IPS-20b (cell line): ENCODE data around the gene TRMT112.
A peak's percentile ranks its signal among the peaks of the same experiment; 100 is the strongest.
"Not testable (repeated sequence)": the region's sequence is repeated elsewhere in the genome, so short reads cannot be mapped to it uniquely, and the experiment has no call there.

Experiments
- H3K27ac ChIP-seq: one replicate; pipeline ENCODE4 v1.5.1; 2013; ENCODE audit warnings: low read length
- H3K27me3 ChIP-seq: 2 replicates; pipeline ENCODE4 v1.6.1; 2013; ENCODE audit warnings: mild to moderate bottlenecking, low read length, inconsistent platforms; ENCODE audit not compliant: insufficient read depth
- H3K36me3 ChIP-seq: 2 replicates; pipeline ENCODE4 v1.6.1; 2013; ENCODE audit warnings: low read depth, mild to moderate bottlenecking, inconsistent platforms, low read length, moderate library complexity; ENCODE audit not compliant: insufficient read depth
- H3K4me1 ChIP-seq: 2 replicates; pipeline ENCODE4 v1.6.1; 2013; ENCODE audit warnings: mild to moderate bottlenecking, control low read depth, inconsistent platforms, low read length, moderate library complexity; ENCODE audit not compliant: insufficient read depth
- H3K4me3 ChIP-seq: 2 replicates; pipeline ENCODE4 v1.5.1; 2013; ENCODE audit warnings: mild to moderate bottlenecking, low read length, inconsistent platforms
- H3K9ac ChIP-seq: 2 replicates; pipeline ENCODE4 v1.6.1; 2013; ENCODE audit warnings: low read depth, mild to moderate bottlenecking, inconsistent platforms, low read length, moderate library complexity
- H3K9me3 ChIP-seq: 2 replicates; pipeline ENCODE4 v1.6.1; 2013; ENCODE audit warnings: mild to moderate bottlenecking, low read depth, low read length, inconsistent platforms; ENCODE audit not compliant: insufficient read depth

Gene TRMT112

DNA sequence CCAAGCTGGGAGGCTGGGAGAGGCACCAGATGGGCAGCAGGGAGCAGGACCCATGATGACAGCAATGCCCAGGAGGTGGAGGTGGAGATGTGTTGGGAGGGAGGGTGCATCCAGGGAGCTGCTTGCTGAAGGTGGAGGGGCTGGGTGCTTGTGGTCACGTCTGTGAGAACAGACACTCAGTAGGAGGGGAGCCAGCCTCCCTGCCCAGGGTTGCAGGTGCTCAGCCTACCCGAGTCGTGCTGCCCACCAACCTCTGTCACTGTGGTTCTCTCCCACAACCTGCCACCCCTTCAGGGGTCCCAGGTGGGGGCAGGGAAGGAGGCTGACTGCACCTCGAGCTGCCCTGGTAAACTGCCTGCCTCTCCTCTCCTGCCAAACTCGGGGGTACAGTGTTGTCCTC lies 6.0 kb upstream of the TRMT112 start:
- Histone ChIP-seq H3K4me1 (0 out of 2 replicates have a peak, but pooled peaks cover 5% of the 10 kb centered on the region), H3K9me3 (no peaks in the 10 kb centered on the region), H3K27me3 (no peaks in the 10 kb centered on the region), H3K4me3 (no peak overlapping the region), H3K36me3 (peaks cover 27% of the 10 kb centered on the region), H3K27ac (no peak overlapping the region), H3K9ac (no peak overlapping the region)

DNA sequence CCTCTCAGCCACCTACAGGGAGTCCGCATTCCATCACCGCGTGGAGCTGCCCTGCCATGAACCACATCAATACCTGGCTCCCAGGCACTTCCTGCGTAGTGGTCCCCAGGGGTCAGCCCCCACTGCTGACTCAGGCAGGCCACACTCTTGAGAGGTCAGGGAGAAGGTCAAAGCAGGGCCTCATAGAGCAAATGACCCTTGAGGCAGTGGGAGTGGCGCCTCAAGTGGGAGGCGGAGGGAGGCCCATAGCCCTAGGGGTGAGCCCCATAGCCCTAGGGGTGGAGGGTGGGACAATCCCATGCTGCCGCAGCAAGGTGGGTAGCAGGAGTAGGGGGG lies 5.5 kb upstream of the TRMT112 start:
- H3K4me1 ChIP-seq: 0 out of 2 replicates have a peak, but pooled peaks cover 5% of the 10 kb centered on the region
- H3K9me3 ChIP-seq: no peaks in the 10 kb centered on the region
- H3K36me3 ChIP-seq: peaks cover 27% of the 10 kb centered on the region
- no peak overlapping the region for H3K27ac ChIP-seq
- H3K4me3 ChIP-seq: no peak overlapping the region
- no peak overlapping the region for H3K9ac ChIP-seq
- H3K27me3 ChIP-seq: no peaks in the 10 kb centered on the region

GRCh38 chr11:64321533-64321932 lies 4.2 kb upstream of the TRMT112 start:
- no peak overlapping the region for H3K27ac ChIP-seq
- H3K4me1 ChIP-seq: peaks cover 5% of the 10 kb centered on the region; the same call in 1 of the 2 replicates
- H3K4me3 ChIP-seq: no peak overlapping the region
- no peak overlapping the region for H3K9ac ChIP-seq
- no peaks in the 10 kb centered on the region for H3K27me3 ChIP-seq
- peaks cover 30% of the 10 kb centered on the region for H3K36me3 ChIP-seq
- H3K9me3 ChIP-seq: no peaks in the 10 kb centered on the region

GRCh38 chr11:64321026-64321425 lies 3.7 kb upstream of the TRMT112 start:
- no peak overlapping the region for H3K9ac ChIP-seq
- H3K27me3 ChIP-seq: no peaks in the 10 kb centered on the region
- H3K27ac ChIP-seq: no peak overlapping the region
- no peaks in the 10 kb centered on the region for H3K9me3 ChIP-seq
- H3K4me1 ChIP-seq: peaks cover 5% of the 10 kb centered on the region; the same call in 1 of the 2 replicates
- peaks cover 35% of the 10 kb centered on the region for H3K36me3 ChIP-seq
- H3K4me3 ChIP-seq: no peak overlapping the region

- Histone ChIP-seq H3K4me3 (no peak overlapping the region), H3K27ac (no peak overlapping the region), H3K9me3 (no peaks in the 10 kb centered on the region), H3K9ac (no peak overlapping the region), H3K36me3 (peaks cover 39% of the 10 kb centered on the region), H3K27me3 (no peaks in the 10 kb centered on the region), H3K4me1 (peaks cover 5% of the 10 kb centered on the region; the same call in 1 of the 2 replicates)
Measured at GRCh38 chr11:64320556-64320955, 3.2 kb upstream of the TRMT112 start.

DNA sequence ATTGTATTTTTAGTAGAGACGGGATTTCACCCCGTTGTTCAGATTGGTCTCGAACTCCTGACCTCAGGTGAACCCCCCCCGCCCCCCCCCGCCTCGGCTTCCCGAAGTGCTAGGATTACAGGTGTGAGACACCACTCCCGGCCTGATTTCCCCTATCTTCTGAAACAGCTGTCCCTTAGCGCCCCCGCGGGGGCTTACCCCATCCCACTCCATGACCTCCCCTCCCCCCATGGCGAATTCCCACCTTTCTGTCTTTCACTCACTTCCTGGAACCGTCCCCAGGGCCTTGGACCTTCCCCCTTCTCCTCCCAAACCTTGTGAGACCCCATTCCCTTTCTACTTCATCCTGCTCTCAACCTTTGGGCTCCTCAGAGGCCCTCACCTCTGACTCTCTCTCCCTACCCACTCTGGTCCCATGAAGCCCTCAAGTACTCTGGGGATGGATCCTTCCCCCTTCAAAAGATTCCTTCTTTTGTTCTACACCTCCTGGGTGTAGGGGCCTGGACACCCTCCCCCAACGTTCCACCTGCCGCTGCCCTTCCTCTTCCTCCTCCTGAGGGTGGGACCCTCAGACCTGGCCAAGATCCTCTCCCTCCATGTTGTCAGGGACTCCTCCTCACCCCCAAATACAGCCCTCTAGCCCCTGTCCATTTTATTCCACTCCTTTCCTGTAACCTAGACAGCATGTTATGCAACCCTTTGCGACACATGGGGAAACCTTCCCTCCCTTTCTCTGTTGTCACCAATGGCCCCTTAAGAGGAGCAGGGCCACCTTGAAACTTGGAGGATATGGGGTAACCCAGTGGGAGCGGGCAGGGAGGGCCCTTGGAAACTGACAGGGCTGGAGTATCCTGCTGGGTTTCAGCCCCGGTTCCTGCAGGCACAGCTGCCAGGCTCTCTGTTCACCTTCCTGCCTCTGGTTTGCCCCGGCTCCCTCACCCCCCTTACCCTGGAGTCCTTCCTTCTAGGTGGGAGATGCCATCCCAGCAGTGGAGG lies 1.7 kb upstream of the TRMT112 start:
- Histone ChIP-seq H3K9ac (peak overlapping the region; percentile 96; the same call in 1 of the 2 replicates), H3K27ac (no peak overlapping the region), H3K4me1 (peaks cover 2% of the 10 kb centered on the region; the same call in 1 of the 2 replicates), H3K27me3 (no peaks in the 10 kb centered on the region), H3K4me3 (peak overlapping the region; percentile 94), H3K9me3 (no peaks in the 10 kb centered on the region), H3K36me3 (peaks cover 54% of the 10 kb centered on the region)

DNA sequence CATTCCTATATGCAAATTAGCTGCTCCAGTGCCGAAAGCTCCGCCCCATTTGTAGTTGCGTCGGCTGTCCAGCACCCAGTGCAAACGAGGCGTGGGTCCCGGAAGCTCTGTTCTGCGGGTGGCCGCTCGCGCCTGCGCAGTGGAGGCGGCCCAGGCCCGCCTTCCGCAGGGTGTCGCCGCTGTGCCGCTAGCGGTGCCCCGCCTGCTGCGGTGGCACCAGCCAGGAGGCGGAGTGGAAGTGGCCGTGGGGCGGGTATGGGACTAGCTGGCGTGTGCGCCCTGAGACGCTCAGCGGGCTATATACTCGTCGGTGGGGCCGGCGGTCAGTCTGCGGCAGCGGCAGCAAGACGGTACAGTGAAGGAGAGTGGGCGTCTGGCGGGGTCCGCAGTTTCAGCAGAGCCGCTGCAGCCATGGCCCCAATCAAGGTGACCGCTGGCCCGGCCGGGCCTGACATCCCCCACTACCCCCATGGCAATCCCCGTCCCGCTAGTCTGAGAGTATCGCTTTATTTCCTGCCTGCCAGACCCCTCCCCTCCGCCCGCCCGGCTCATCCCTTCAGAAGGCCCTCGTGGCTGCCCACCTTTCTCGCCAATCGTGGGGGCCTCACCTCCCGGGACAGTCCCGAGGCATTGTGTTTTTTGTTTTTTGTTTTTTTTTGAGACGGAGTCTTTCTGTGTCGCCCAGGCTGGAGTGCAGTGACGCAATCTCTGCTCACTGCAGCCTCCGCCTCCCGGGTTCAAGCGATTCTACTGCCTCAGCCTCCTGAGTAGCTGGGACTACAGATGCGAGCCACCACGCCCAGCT lies 804 bp upstream of the TRMT112 start, which contains the start of gene PRDX5:
Gene PRDX5 (plus strand): TSS at position 161 of the 805 bp plus-strand sequence. CDS start 95 bp downstream, at position 256.
- peak within 1 kb of the TSS; percentile 88 for H3K27ac ChIP-seq
- H3K36me3 ChIP-seq: peaks cover 54% of the 10 kb centered on the region
- no peaks in the 10 kb centered on the region for H3K27me3 ChIP-seq
- peak within 1 kb of the TSS; percentile 94 for H3K4me3 ChIP-seq
- H3K9me3 ChIP-seq: no peaks in the 10 kb centered on the region
- H3K9ac ChIP-seq: peak within 1 kb of the TSS; percentile 96
- peaks cover 2% of the 10 kb centered on the region; the same call in 1 of the 2 replicates for H3K4me1 ChIP-seq

GRCh38 chr11:64316672-64317324 lies 561 bp downstream of the TRMT112 start:
- no peaks in the 10 kb centered on the region for H3K9me3 ChIP-seq
- peak overlapping the region; percentile 96 for H3K9ac ChIP-seq
- peaks cover 51% of the 10 kb centered on the region for H3K36me3 ChIP-seq
- no peaks in the 10 kb centered on the region for H3K27me3 ChIP-seq
- peaks cover 2% of the 10 kb centered on the region; the same call in 1 of the 2 replicates for H3K4me1 ChIP-seq
- H3K27ac ChIP-seq: peak overlapping the region; percentile 79
- peak overlapping the region; percentile 94 for H3K4me3 ChIP-seq

DNA sequence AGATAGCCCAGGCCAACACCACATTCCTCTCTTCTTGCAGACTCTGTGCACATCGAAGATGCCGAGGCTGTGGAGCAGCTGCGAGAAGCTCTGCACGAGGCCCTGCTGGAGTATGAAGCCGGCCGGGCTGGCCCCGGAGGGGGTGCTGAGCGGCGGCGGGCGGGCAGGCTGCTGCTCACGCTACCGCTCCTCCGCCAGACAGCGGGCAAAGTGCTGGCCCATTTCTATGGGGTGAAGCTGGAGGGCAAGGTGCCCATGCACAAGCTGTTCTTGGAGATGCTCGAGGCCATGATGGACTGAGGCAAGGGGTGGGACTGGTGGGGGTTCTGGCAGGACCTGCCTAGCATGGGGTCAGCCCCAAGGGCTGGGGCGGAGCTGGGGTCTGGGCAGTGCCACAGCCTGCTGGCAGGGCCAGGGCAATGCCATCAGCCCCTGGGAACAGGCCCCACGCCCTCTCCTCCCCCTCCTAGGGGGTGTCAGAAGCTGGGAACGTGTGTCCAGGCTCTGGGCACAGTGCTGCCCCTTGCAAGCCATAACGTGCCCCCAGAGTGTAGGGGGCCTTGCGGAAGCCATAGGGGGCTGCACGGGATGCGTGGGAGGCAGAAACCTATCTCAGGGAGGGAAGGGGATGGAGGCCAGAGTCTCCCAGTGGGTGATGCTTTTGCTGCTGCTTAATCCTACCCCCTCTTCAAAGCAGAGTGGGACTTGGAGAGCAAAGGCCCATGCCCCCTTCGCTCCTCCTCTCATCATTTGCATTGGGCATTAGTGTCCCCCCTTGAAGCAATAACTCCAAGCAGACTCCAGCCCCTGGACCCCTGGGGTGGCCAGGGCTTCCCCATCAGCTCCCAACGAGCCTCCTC lies 1.5 kb downstream of the TRMT112 start:
- not testable (repeated sequence) for H3K4me1 ChIP-seq, H3K27me3 ChIP-seq, H3K9me3 ChIP-seq, H3K27ac ChIP-seq
- peak overlapping the region; percentile 94; the same call in 1 of the 2 replicates for H3K4me3 ChIP-seq
- peak overlapping the region; percentile 96; the same call in 1 of the 2 replicates for H3K9ac ChIP-seq
- peaks cover 42% of the 10 kb centered on the region for H3K36me3 ChIP-seq

DNA sequence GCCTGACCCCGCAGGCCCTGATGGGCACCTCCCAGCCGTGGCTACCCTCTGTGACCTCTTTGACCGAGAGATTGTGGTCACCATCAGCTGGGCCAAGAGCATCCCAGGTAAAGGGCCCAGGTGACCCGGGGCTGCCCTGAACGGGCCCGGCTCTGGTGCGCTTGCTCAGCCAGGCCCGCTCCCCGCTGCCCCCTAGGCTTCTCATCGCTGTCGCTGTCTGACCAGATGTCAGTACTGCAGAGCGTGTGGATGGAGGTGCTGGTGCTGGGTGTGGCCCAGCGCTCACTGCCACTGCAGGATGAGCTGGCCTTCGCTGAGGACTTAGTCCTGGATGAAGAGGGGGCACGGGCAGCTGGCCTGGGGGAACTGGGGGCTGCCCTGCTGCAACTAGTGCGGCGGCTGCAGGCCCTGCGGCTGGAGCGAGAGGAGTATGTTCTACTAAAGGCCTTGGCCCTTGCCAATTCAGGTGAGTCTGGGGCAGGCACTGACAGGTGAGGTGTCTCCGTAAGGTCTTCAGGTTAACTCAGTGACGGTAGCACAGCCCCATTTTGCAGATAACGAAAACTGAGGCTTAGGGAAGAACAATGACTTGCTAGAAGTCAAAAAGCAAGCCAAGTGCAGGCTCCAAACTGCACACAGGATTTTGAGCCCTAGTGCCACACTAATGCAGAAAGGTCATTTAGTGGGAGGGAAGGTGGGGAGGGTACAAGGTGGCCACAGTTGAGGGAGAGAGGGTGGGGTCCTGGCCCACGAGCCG lies 2.4 kb downstream of the TRMT112 start:
- Histone ChIP-seq H3K9ac (no peak overlapping the region), H3K36me3 (peaks cover 34% of the 10 kb centered on the region)

More for the DNA sequence above, 2.4 kb downstream of the TRMT112 start:
- no peak overlapping the region for H3K27ac ChIP-seq
- peaks cover 2% of the 10 kb centered on the region; the same call in 1 of the 2 replicates for H3K4me1 ChIP-seq
- no peak overlapping the region for H3K4me3 ChIP-seq
- H3K27me3 ChIP-seq: no peaks in the 10 kb centered on the region
- no peaks in the 10 kb centered on the region for H3K9me3 ChIP-seq
